ENCODE measurements around the gene ZNF780A. TPM values are rescaled to one million over a fixed set of nuclear protein-coding genes. Genes with fewer than 3 reads are reported as not detected.
"Not testable (repeated sequence)": the region's sequence is repeated elsewhere in the genome, so short reads cannot be mapped to it uniquely, and the experiment has no call there.

Gene ZNF780A
- polyA plus RNA-seq, 3 donors = 9.8 to 14.1 (median 12.6) TPM

DNA sequence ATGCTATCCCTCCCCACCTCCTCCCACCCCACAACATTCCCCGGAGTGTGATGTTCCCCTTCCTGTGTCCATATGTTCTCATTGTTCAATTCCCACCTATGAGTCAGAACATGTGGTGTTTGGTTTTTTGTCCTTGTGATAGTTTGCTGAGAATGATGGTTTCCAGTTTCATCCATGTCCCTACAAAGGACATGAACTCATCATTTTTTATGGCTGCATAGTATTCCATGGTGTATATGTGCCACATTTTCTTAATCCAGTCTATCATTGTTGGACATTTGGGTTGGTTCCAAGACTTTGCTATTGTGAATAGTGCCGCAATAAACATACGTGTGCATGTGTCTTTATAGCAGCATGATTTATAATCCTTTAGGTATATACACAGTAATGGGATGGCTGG is 52.7 kb downstream of the ZNF780A start:
- H3K27ac ChIP-seq (ENCODE audit: low read depth in 1 of 2, low read length in 2 of 2); H3K27me3 Mint-ChIP-seq (ENCODE audit: low read depth in 3 of 3); H3K4me1 ChIP-seq (ENCODE audit: control insufficient read depth in 1 of 2, insufficient read depth in 2 of 2, low read length in 2 of 2); H3K27me3 ChIP-seq (ENCODE audit: control insufficient read depth in 2 of 2, insufficient read depth in 2 of 2, low read length in 2 of 2); H3K4me3 ChIP-seq (replicated peaks in 1 of 3; ENCODE audit: low read depth in 2 of 3, low read length in 3 of 3); H2AFZ ChIP-seq (ENCODE audit: insufficient read depth, low read depth, low read length, poor library complexity, severe bottlenecking); H3K9ac ChIP-seq (ENCODE audit: insufficient read depth, low read length, poor library complexity, severe bottlenecking); H3K4me2 ChIP-seq (replicated peaks; ENCODE audit: extremely low read depth, low read length, poor library complexity, severe bottlenecking); H3K27ac Mint-ChIP-seq; H4K20me1 ChIP-seq (ENCODE audit: insufficient read depth, low read length); H3K36me3 Mint-ChIP-seq; H3K4me3 Mint-ChIP-seq; intact Hi-C loops (cut with micrococcal nuclease); H3K36me3 ChIP-seq (replicated peaks in 1 of 2; ENCODE audit: control insufficient read depth in 1 of 2, insufficient read depth in 2 of 2, low read length in 2 of 2); DNase-seq; H3K79me2 ChIP-seq (ENCODE audit: insufficient read depth, low read length); H3K4me1 Mint-ChIP-seq: not testable (repeated sequence)
- peaks cover 17 to 81% (median 73%) of the 10 kb centered on the region in 7 donors for H3K9me3 Mint-ChIP-seq
- peaks cover 22 to 49% of the 10 kb centered on the region in 2 donors for H3K9me3 ChIP-seq (replicated peaks in 1 of 2; ENCODE audit: control insufficient read depth in 1 of 2, insufficient read depth in 1 of 2, low read length in 2 of 2)
- WGBS (ENCODE audit: insufficient coverage) = no CpG with 5 or more reads among the region's 3 CpGs

DNA sequence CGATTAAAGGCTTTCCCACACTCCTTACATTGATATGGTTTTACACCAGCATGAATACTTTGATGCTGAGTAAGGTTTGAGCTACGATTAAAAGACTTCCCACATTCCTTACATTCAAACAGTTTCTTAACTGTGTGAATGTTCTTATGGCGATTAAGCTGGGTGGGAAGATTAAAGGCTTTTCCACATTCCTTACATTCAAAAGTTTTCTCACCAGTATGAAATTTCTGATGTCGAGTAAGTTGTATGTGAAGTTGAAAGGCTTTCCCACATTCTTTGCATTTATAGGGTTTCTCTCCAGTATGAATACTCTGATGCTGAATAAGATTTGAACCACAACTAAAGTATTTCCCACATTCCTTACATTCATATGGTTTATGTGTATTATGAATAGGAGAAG is 54.7 kb downstream of the ZNF780A start:
- Mint-ChIP-seq H3K9me3 (peaks cover 19 to 83% (median 76%) of the 10 kb centered on the region in 7 donors), H3K27me3 (ENCODE audit: low read depth in 3 of 3) (no peaks in the 10 kb centered on the region), H3K4me3 (no peak overlapping the region), H3K4me1 (no peaks in the 10 kb centered on the region), H3K27ac (no peak overlapping the region), H3K36me3 (peaks cover 0 to 2% of the 10 kb centered on the region in 2 donors)
- no CpG with 5 or more reads among the region's 4 CpGs for WGBS (ENCODE audit: insufficient coverage)
- Histone ChIP-seq H3K4me1 (ENCODE audit: control insufficient read depth in 1 of 2, insufficient read depth in 2 of 2, low read length in 2 of 2) (no peaks in the 10 kb centered on the region), H3K4me3 (replicated peaks in 1 of 3; ENCODE audit: low read depth in 2 of 3, low read length in 3 of 3) (no peak overlapping the region), H4K20me1 (ENCODE audit: insufficient read depth, low read length) (no peaks in the 10 kb centered on the region), H3K9me3 (replicated peaks in 1 of 2; ENCODE audit: control insufficient read depth in 1 of 2, insufficient read depth in 1 of 2, low read length in 2 of 2) (peaks cover 29 to 67% of the 10 kb centered on the region in 2 donors), H2AFZ (ENCODE audit: insufficient read depth, low read depth, low read length, poor library complexity, severe bottlenecking) (no peak overlapping the region), H3K79me2 (ENCODE audit: insufficient read depth, low read length) (no peaks in the 10 kb centered on the region), H3K27me3 (ENCODE audit: control insufficient read depth in 2 of 2, insufficient read depth in 2 of 2, low read length in 2 of 2) (no peaks in the 10 kb centered on the region), H3K4me2 (replicated peaks; ENCODE audit: extremely low read depth, low read length, poor library complexity, severe bottlenecking) (no peak overlapping the region), H3K36me3 (replicated peaks in 1 of 2; ENCODE audit: control insufficient read depth in 1 of 2, insufficient read depth in 2 of 2, low read length in 2 of 2) (no peaks in the 10 kb centered on the region), H3K27ac (ENCODE audit: low read depth in 1 of 2, low read length in 2 of 2) (no peak overlapping the region), H3K9ac (ENCODE audit: insufficient read depth, low read length, poor library complexity, severe bottlenecking) (no peak overlapping the region)
- DNase-seq = no peak
- intact Hi-C loops (cut with micrococcal nuclease) = no loop called here
- TF ChIP-seq, protein P1, sequence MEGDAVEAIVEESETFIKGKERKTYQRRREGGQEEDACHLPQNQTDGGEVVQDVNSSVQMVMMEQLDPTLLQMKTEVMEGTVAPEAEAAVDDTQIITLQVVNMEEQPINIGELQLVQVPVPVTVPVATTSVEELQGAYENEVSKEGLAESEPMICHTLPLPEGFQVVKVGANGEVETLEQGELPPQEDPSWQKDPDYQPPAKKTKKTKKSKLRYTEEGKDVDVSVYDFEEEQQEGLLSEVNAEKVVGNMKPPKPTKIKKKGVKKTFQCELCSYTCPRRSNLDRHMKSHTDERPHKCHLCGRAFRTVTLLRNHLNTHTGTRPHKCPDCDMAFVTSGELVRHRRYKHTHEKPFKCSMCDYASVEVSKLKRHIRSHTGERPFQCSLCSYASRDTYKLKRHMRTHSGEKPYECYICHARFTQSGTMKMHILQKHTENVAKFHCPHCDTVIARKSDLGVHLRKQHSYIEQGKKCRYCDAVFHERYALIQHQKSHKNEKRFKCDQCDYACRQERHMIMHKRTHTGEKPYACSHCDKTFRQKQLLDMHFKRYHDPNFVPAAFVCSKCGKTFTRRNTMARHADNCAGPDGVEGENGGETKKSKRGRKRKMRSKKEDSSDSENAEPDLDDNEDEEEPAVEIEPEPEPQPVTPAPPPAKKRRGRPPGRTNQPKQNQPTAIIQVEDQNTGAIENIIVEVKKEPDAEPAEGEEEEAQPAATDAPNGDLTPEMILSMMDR (IDR thresholded peaks at IDR 0.05) = no peak

All from CD14-positive monocyte (primary cell).